Duodenal mucosa (tissue), 2 donors: Measurements from ENCODE around the gene OR1N1.
"Not testable (repeated sequence)": the region's sequence is repeated elsewhere in the genome, so short reads cannot be mapped to it uniquely, and the experiment has no call there.

Experiments used
- H3K27ac ChIP-seq: one replicate; pipeline ENCODE4 v1.7.0; 2013; ENCODE audit warnings: low read depth, low read length
- H3K27me3 ChIP-seq, 2 donors: one replicate each; pipeline ENCODE4 v1.7.0; 2013; ENCODE audit warnings: low read length in 2 of 2, control low read depth in 1 of 2; ENCODE audit not compliant: insufficient read depth in 2 of 2, control insufficient read depth in 1 of 2
- H3K36me3 ChIP-seq, 2 donors: one replicate each; pipeline ENCODE4 v1.7.0; 2013; ENCODE audit warnings: low read length in 2 of 2, control low read depth in 1 of 2; ENCODE audit not compliant: insufficient read depth in 2 of 2, control insufficient read depth in 1 of 2
- H3K4me1 ChIP-seq, 2 donors: one replicate each; pipeline ENCODE4 v1.7.0; 2013; ENCODE audit warnings: low read length in 2 of 2, control low read depth in 1 of 2; ENCODE audit not compliant: insufficient read depth in 2 of 2, control insufficient read depth in 1 of 2
- H3K4me3 ChIP-seq, 2 donors: one replicate each; pipeline ENCODE4 v1.7.0; 2013; ENCODE audit warnings: low read length in 2 of 2, low read depth in 1 of 2
- H3K9ac ChIP-seq, 2 donors: one replicate each; pipeline ENCODE4 v1.7.0; 2013; ENCODE audit warnings: low read length in 2 of 2, low read depth in 1 of 2
- H3K9me3 ChIP-seq, 2 donors: one replicate each; pipeline ENCODE4 v1.7.0; 2013; ENCODE audit warnings: low read length in 2 of 2, control low read depth in 1 of 2; ENCODE audit not compliant: control insufficient read depth in 1 of 2

Gene OR1N1

DNA sequence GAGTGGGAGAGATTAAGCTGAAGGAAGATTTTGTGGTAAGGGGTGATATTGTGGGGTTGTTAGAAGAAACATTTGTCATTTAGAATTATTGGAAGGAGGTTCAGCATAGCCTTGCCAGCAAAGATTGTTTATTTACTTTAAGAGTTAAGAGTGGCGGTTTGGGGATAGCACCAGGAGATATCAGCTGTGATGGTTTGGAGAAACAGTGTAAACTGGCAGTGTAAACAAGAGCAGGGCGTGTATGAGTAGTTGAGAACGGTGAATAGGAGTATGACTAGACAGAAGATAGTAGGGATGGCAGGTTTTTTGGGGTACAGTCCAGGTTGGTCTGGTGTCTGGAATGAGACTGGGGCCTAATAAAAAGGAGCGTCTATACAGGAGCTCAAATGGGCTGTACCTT is 4.1 kb upstream of the OR1N1 start:
- not testable (repeated sequence) for H3K4me1 ChIP-seq, H3K9me3 ChIP-seq, H3K27me3 ChIP-seq, H3K36me3 ChIP-seq, H3K9ac ChIP-seq, H3K27ac ChIP-seq, H3K4me3 ChIP-seq

DNA sequence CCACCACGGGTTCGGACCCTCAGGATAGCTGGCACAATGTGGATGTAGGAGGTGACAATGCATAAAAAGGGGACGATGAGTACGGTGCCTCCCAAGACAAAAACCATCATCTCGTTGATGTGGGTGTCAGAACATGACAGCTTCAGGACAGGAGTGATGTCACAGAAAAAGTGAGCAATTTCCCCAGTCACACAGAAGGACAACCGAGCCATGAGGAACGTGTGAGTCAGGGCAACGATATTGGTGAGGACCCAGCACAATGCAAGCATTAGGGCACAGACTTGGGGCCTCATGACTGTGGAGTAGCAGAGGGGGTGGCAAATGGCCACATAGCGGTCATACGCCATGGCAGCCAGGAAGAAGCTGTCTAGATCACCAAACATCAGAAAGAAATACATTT is 491 bp downstream of the OR1N1 start:
- Histone ChIP-seq H3K9ac (no peak overlapping the region), H3K27ac (no peak overlapping the region), H3K27me3 (no peaks in the 10 kb centered on the region), H3K4me1 (no peaks in the 10 kb centered on the region), H3K36me3 (no peaks in the 10 kb centered on the region), H3K4me3 (no peak overlapping the region), H3K9me3 (no peaks in the 10 kb centered on the region)

DNA sequence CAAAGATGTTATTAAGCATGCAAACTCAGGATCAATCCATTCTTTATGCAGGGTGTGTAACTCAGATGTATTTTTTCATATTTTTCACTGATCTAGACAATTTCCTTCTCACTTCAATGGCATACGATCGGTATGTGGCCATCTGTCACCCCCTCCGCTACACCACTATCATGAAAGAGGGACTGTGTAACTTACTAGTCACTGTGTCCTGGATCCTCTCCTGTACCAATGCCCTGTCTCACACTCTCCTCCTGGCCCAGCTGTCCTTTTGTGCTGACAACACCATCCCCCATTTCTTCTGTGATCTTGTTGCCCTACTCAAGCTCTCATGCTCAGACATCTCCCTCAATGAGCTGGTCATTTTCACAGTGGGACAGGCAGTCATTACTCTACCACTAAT is 7.7 kb downstream of the OR1N1 start:
- H3K27ac ChIP-seq = no peak overlapping the region
- H3K4me1 ChIP-seq = no peaks in the 10 kb centered on the region
- no peaks in the 10 kb centered on the region for H3K9me3 ChIP-seq
- no peak overlapping the region for H3K9ac ChIP-seq
- no peaks in the 10 kb centered on the region for H3K36me3 ChIP-seq
- peaks cover 0 to 6% of the 10 kb centered on the region in 2 donors for H3K27me3 ChIP-seq
- H3K4me3 ChIP-seq = no peak overlapping the region

DNA sequence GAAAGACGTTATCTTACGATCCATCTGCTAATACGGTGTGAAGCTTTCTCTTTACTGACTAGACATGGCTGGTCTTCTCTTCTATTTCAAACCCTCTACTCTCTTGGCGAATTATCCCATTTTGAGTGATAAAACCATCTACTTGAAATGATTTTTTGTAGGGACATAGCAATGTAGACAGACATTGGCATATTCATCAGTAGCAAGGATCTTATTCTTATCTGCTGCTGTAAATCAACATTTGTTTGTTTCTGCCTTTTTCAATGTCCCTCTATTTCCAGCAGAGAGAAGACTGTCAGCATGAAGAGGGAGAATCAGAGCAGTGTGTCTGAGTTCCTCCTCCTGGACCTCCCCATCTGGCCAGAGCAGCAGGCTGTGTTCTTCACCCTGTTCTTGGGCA is 8.3 kb downstream of the OR1N1 start, which contains the start of gene OR1J4:
OR1J4 (plus strand) TSS at position 301 of the 400 bp plus-strand sequence; CDS start at position 301, 0 bp downstream.
- H3K4me1 ChIP-seq = no peaks in the 10 kb centered on the region

DNA sequence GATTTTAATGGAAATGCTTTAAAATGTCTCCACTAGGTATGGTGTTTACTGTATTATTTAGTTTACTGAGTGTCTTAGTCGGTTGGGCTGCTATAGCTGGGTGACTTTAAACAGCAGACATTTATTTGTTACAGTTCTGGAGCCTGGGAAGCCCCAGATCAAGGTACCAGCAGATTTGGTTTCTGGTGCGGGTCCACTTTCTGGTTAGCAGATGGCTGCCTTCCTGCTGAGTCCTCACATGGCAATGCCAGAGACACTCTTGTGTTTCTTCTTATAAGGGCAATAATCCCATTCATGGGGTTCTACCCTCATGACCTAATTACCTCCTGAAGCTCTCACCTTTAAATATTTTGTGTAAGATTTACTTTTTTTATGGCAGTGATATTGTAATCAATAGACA is 8.9 kb downstream of the OR1N1 start:
- H3K36me3 ChIP-seq = no peaks in the 10 kb centered on the region
- H3K4me1 ChIP-seq = no peaks in the 10 kb centered on the region
- no peaks in the 10 kb centered on the region for H3K9me3 ChIP-seq
- H3K27me3 ChIP-seq = peaks cover 0 to 6% of the 10 kb centered on the region in 2 donors
- H3K9ac ChIP-seq = no peak overlapping the region
- H3K4me3 ChIP-seq = no peak overlapping the region
- no peak overlapping the region for H3K27ac ChIP-seq

More for the DNA sequence above, 8.3 kb downstream of the OR1N1 start, which contains the start of gene OR1J4:
- Histone ChIP-seq H3K9me3 (no peaks in the 10 kb centered on the region), H3K4me3 (no peak within 1 kb of the TSS), H3K27me3 (peaks cover 0 to 6% of the 10 kb centered on the region in 2 donors), H3K27ac (no peak within 1 kb of the TSS), H3K9ac (no peak within 1 kb of the TSS), H3K36me3 (no peaks in the 10 kb centered on the region)

DNA sequence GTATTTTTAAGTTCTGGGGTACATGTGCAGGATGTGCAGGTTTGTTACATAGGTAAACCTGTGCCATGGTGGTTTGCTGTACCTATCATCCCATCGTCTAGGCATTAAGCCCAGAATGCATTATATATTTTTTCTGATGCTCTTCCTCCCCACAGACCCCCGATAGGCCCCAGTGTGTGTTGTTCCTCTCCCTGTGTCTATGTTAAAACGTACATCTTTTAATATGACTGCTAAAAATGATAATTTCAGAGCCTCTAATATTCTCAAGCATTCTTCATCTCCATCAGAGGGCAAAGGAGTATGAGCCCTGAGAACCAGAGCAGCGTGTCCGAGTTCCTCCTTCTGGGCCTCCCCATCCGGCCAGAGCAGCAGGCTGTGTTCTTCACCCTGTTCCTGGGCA is 16.6 kb downstream of the OR1N1 start, which contains the start of gene OR1J2:
OR1J2 (plus strand) TSS at position 301 of the 400 bp plus-strand sequence; CDS start at position 301, 0 bp downstream.
- no peaks in the 10 kb centered on the region for H3K4me1 ChIP-seq
- no peaks in the 10 kb centered on the region for H3K27me3 ChIP-seq
- no peak within 1 kb of the TSS for H3K9ac ChIP-seq
- H3K36me3 ChIP-seq = no peaks in the 10 kb centered on the region
- H3K4me3 ChIP-seq = no peak within 1 kb of the TSS
- no peak within 1 kb of the TSS for H3K27ac ChIP-seq
- H3K9me3 ChIP-seq = no peaks in the 10 kb centered on the region

DNA sequence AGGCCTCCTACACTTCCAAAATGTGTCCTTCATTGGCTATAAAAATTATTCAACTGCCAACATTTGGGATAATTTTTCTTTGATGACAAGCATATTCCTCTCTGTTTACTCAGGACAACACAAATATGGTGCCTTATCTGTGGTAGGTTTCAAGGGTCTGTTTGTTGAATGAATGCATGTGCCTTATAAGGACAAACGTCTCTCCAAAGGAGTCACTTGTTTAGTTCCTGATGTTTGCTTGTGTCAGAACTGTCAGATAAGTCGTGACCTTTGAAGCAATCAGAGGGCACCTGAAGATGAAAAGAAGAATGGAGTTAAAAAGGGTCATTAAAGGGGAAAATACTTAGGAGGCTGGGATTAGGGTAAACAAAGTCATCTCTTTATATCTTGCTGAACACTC is 20.1 kb downstream of the OR1N1 start:
- H3K27me3 ChIP-seq = no peaks in the 10 kb centered on the region
- no peak overlapping the region for H3K9ac ChIP-seq
- H3K4me3 ChIP-seq = no peak overlapping the region
- no peak overlapping the region for H3K27ac ChIP-seq
- H3K36me3 ChIP-seq = no peaks in the 10 kb centered on the region
- H3K4me1 ChIP-seq = no peaks in the 10 kb centered on the region
- no peaks in the 10 kb centered on the region for H3K9me3 ChIP-seq

DNA sequence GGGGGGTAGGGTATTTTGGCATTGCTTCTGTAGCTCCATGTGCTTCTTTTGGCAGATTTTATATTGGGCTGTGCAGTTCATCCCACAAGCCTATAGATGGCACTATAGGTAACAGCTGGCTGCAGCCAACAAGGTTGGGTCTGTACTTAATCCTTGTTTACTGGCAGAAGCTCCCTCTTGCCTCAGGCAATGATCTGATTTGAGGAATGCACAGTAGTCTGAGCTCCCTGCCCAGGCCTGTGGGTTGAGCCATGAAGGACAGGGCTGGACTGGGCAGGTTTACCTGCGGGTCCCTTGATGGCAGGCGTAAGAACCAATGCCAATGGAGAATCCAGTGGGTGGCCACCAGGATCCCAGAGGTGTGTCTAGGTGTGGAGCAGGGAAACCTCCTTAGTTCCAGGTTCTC is 28.2 kb downstream of the OR1N1 start:
- Histone ChIP-seq H3K27ac (no peak overlapping the region), H3K4me1 (no peaks in the 10 kb centered on the region), H3K36me3 (no peaks in the 10 kb centered on the region), H3K9ac (no peak overlapping the region), H3K27me3 (no peaks in the 10 kb centered on the region), H3K9me3 (no peaks in the 10 kb centered on the region), H3K4me3 (no peak overlapping the region)

DNA sequence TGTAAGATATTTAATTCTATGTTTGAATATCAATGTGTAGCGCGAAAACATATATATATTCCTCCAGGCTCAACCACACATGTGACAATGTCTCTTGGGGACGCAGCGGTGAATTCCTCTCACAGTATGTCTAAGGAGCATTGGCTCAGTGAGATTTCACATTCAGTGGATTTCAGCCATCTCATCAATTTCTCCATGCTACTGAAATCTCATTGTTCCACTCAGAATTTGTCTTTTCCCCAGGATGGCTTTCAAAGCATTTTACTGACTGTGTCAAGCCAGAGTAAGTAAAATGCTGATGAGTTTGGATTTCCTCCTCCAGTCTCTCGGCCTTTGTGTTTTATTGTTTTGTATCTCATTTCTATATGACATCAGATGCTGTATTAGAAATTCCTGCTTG is 48.0 kb downstream of the OR1N1 start:
- Histone ChIP-seq H3K36me3 (no peaks in the 10 kb centered on the region), H3K4me3 (no peak overlapping the region), H3K27ac (no peak overlapping the region), H3K9ac (no peak overlapping the region), H3K9me3 (no peaks in the 10 kb centered on the region), H3K4me1 (no peaks in the 10 kb centered on the region), H3K27me3 (peaks cover 0 to 3% of the 10 kb centered on the region in 2 donors)

DNA sequence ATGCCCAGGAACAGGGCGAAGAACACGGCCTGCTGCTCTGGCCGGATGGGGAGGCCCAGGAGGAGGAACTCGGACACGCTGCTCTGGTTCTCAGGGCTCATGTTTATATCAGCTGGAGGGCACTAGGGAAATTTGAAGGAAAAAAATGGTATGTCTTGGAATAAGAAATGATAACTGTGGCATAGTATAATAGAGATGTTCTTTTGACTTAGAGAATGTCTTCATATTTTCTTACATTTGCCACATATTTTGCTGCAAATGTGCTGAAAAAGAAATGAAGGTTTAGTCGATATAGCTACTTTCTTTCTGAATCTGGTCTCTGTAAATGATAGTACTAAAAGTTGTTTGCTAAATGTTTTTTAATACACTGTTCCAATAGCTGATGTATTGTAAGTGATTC is 49.3 kb downstream of the OR1N1 start, which contains the start of gene OR1J1:
OR1J1 (minus strand) TSS at position 101 of the 400 bp plus-strand sequence; CDS start at position 101, 0 bp downstream.
- Histone ChIP-seq H3K9ac (no peak within 1 kb of the TSS), H3K4me1 (no peaks in the 10 kb centered on the region), H3K36me3 (no peaks in the 10 kb centered on the region), H3K27ac (no peak within 1 kb of the TSS), H3K9me3 (no peaks in the 10 kb centered on the region), H3K4me3 (no peak within 1 kb of the TSS), H3K27me3 (peaks cover 0 to 3% of the 10 kb centered on the region in 2 donors)

DNA sequence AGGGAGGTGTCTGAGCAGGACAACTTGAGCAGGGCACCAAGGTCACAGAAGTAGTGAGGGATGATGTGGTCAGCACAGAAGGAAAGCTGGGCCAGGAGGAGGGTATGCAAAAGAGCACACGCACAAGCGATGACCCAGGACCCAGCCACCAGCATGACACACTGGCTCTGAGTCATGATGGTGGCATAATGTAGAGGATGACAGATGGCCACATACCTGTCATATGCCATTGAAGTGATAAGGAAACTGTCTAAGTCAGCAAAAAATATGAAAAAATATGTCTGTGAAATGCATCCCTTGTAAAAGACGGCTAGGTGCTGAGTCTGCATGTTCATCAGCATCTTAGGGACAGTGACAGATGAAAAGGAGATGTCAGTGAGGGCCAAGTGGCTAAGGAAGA is 49.7 kb downstream of the OR1N1 start:
- H3K27me3 ChIP-seq = peaks cover 0 to 3% of the 10 kb centered on the region in 2 donors
- no peak overlapping the region for H3K4me3 ChIP-seq
- no peaks in the 10 kb centered on the region for H3K4me1 ChIP-seq
- H3K27ac ChIP-seq = no peak overlapping the region
- H3K9me3 ChIP-seq = no peaks in the 10 kb centered on the region
- H3K36me3 ChIP-seq = no peaks in the 10 kb centered on the region
- H3K9ac ChIP-seq = no peak overlapping the region
